Measurements from ENCODE around the gene CRTC2.

The CRTC2 gene

GRCh38 chr1:153945131-153945794, 13.1 kb downstream of the CRTC2 start:
- no peak for DNase-seq

DNA sequence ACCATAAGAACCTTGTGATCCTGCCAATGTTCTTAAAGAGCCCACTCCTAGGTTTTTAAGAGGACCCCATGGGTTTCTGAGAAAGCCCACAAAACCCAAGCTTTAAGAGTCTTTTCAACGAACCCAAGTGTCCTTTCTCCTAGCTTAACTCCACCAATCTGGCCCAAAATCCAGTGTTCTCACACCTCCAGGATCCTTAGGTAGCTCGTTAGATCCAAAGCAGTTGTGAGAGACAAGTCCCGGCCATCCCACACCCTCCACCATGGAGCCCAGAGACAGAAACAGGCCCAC, 13.6 kb downstream of the CRTC2 start:
- no peak for DNase-seq

DNA sequence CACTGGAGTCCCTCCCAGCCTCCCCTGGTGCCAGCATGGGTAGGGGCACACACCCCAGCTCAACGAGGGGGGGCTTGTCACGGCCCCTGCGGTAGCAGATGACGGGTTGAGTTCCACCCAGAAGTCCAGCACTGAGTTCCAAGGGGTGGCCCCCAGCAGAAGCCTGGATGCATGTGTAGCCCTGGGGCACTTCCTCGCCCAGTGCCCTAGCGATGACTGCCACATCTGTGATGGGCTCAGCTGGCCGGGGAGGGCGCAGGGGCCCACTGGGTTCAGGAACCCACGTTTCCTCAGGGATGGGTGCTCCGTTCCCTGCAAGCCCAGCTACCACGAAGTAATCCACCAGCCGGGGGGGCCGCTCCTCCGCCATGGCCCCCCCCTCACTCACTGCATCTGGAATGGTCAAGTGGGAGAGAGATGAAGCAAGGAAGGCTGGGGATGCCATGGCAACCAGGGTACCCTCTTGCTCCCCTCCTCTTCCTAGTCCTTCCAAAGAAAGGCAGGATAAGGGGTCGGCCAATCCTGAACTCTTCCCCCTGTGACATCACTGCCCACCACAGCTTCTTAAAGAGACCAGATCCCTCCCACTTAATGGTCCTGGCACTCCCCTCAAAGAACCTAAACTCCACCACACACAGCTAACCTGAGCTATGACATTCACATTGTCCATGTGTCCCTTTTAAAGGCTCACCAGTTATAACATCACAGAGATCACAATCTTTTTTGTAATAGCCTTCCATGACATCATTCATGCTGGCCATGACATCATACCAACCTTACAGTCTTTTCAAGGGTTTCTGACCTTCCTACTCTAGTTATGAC, 14.2 kb downstream of the CRTC2 start:
- no peak for DNase-seq

- DNase-seq: no peak
These were observed 15.5 kb downstream of the CRTC2 start for GRCh38 chr1:153942766-153943549.

DNA sequence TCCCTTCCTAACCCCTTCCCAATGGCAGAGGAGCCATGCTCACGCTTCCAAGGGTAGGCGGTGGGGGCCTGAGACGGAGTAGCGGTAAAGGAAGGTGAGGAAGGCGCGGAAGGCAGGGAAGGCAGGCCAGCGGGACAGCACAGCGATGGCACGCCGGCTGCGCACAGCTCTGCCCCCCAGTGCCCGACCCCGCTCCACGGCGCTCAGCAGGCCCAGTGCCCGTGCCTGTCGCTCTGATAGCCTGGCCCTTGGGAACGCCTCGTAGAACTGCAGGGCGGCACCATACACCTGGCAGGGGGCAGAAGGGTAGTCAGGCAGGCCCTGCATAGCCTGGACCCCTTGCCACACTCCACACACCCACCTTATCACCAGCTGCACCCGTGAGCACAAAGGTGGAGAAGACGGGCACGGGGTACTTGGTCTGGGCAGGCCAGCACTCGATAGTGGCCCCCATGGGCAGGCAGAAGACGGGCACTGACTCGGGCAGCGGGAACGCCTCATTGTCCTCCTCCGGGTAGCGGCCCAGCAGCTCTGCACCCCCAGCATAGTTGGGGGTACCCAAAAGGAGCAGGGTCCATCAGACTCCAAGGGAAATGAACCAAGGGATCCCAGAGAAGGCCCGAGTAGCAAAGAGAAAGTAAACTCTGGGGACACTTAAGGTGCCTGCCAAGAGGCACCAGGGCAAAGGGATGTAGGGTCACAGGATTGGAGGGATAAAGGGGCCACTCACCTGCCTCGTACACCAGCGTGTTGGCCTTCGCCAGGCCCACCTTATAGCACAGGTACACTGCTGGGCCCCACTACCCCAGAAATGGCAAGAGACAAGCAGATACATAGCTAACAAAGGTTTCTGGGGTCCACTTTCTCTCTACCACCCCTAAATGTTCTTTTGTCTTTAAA, 16.3 kb downstream of the CRTC2 start:
- no peak for DNase-seq

DNA sequence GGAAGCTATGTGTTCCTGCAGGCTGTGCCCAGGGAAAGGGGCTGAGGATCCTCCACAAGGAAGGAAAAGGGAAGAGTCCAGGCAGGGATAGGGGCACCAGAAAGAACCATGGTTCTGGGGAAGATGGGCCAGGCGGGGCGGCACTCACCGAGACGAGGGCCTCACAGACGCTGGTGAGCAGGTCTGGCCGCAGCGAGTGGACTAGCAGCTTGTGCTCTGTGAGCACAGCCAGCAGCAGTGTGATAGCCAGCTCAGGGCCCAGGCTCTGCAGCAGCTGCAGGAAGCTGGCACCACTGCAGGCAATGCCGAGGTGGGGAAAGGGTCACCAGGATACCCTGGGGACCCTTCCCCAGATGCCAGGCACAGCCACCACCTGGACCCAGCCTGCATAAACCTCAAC, 17.7 kb downstream of the CRTC2 start:
- DNase-seq: no peak

- no peak for DNase-seq
These were observed 18.9 kb downstream of the CRTC2 start for GRCh38 chr1:153939476-153939875.

DNA sequence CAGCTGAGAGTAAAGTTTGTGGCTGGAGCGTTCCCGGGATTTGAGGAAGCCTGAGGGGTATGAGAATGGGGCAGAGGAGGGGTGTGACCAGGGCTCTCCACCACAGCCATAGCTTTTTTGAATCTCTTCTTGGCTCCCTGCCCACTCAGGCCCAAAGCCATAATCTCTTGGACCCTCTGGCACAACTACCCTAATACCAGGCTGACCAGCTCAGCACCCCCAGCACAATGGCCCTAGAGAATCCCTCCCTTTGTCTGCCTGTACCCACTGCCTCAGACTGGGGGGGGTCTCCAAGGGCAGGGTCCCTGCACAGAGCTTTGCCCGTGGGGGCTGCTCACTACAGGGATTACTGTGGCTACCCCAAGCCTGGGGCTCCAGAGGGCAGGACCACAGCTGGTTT, 19.4 kb downstream of the CRTC2 start:
- no peak for DNase-seq

- no peak for DNase-seq
These were observed 21.1 kb downstream of the CRTC2 start for GRCh38 chr1:153937331-153937730.

DNA sequence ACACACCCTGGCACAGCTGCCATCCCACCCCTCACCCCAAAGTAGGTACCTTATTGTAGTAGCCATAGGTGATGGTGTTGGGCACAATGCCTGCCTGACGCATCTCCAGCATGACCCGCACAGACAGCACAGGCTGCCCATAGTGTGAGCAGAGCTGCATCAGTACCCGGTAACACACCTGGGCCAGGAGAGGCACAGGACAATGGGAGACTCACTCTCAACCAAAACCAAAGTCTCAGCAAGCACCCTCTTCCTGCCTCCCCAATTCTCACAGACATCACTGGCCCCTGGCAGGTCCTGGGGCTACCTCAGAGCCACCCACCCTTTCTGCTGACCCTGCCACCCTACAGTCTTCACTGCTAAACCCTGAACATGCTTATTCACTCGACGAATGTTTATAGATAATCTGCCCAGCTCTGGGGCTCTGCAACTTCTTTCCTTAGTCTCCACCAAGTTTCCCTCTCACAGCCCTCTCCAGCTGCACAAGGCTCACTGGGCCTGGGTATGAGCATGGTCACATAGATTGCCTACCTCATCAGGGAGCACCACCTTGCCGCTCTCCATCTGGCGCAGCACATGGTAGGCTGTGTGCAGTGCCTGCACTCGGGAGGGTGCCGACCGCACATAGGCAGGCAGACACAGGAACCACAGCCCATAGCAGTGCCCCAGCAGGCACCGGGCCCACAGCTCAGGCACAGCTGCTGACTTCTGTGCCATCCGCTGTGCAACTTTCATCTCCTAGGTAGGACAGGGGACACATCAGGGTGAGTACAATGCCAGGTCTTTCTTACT, 22.2 kb downstream of the CRTC2 start:
- no peak for DNase-seq

GRCh38 chr1:153934746-153935145, 23.7 kb downstream of the CRTC2 start:
- no peak for DNase-seq

- DNase-seq: no peak
These were observed 24.5 kb downstream of the CRTC2 start for GRCh38 chr1:153933955-153934354.

- no peak for DNase-seq
These were observed 25.0 kb downstream of the CRTC2 start for GRCh38 chr1:153933430-153933829.

DNA sequence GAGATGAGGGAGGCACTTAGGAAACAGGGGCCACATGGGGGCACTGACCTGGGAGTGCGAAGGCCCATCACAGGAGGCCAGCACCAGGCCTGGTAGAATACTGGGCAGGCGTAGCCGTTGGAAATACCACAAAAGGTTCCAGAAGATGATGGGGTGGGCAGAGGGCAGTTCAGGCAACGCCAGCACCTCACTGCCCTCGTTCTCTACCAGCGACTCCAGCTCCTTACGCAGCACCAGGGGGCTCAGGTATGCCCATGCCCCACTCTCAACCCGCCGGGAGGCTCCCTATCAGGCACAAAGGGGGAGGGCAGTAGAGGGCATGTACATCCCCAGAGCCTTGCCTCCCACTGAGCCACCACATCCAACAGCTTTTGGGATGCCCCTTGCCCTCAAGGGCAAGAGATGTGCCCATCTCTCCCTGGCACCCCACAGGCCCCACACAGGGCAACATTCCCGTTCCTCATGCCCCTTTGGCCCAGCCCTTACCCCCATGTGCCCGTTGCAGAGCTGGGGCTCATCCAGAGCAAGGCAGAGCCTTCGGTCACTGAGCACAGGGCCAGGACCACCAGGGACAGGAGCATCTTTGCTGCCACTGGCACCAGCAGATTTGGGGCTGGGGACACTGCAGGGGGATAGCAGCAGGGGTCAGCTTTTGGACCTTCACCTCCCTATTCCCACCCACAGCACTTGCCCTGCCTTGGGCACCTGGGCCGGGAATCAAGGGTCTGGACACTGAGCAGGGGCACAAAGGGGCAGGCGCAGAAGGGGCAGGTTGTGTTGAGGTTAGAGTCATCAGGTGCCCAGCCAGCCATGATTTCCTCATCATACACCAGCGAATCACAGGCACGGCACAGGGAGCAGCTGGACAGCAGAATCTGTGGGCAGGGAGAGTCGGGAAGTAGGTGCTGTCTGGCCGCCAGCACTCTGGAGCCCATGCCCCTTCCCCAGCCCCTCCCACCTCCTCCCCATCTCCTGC, 26.0 kb downstream of the CRTC2 start:
- no peak for DNase-seq

DNA sequence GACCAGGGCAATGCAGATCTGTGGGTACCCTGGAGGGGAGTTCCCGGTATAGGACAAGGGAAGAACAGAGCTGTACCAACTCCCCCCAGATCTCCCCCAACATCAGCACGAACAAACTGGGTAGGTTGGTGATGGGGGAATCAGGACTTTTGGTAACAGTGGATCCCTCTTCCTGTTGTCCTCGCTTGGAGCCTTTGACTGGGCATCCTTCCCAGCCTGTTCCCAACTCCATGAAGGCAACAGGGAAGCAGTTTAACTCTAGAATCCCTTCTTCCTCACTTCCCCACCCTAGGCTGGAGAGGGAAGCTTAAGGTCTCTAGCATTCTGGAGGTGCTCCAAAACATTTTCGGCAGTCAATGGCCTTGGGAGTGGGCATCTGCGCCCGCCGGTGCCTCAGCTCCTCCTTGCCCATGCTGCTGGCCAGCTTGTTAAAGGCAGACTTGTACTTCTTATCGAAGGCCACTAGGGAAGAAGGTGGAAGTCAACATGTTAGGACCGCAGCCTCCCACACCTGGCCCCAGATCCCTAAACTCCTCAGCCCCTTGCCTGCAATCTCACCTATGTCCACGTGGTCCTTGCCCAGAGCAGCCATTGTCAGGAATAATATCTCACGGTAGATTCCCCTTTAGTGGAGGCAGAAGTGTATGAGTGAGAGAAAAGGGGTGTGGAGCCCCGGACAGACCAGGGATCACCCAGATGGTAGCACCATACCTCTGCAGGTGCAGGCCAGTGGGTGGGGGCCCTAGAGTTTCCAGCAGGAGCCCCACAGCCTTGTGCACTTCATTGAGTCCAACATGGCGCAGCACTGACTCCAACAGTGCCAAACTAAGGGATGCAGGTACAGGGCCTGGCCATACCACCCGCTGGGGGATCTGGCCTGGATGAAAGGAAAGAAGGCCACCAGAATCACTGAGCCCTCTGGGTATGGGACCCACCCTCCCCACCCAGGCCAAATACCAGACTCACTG, 28.1 kb downstream of the CRTC2 start:
- DNase-seq: no peak

DNA sequence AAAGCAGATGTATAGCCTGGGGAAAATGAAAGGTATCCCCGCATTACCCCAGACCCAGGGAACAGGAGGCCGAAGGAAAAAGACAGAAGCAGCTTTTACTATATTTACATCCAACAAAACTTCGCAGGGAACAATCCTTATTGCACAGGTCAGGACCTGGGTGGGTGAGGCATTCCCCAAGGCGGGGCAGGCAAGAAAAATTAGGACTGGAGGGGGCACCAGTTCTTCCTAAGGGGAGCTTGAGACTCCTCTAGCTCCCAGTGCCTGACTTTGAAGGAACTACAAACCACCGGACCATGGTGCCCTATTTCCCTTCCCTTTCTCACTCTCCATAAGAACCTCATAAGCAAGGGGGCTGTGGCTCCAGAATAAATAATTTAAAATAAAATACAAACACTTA, 29.0 kb downstream of the CRTC2 start:
- no peak for DNase-seq

GRCh38 chr1:153928791-153929341, 29.5 kb downstream of the CRTC2 start:
- DNase-seq: no peak

GRCh38 chr1:153928245-153928644, 30.2 kb downstream of the CRTC2 start:
- DNase-seq: no peak

- DNase-seq: no peak
These were observed 32.0 kb downstream of the CRTC2 start for GRCh38 chr1:153926405-153926804.
